ENCODE results near the gene EGFLAM. TPM values are rescaled to one million over a fixed set of nuclear protein-coding genes. Genes with fewer than 3 reads are reported as not detected.

Gene EGFLAM
- total RNA-seq, 1 experiment from 2014 or later, result not detected

DNA sequence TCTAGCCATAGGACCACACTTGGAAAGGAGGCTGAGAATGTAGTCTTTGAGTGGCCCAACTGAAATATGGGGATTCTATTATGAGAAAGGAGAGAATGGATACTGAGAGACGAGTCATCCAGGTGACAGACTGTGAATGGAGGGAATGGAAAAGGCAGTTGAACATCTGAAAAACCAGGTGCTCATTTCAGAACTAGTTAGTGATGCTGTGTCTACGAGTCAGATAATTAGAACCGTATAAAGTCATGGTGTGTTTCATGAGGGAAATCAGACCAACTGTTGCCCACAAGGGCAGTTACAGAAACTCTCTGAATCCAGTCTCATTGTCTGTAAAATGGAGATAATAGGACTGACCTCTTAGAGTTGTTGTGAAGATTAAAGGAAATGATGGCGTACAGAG is 86.5 kb downstream of the EGFLAM start:
- Histone ChIP-seq H3K4me1 (no peaks in the 10 kb centered on the region), H3K27me3 (replicated peaks; ENCODE audit: control insufficient read depth, insufficient read depth, low read length) (no peaks in the 10 kb centered on the region), H3K9me3 (no peaks in the 10 kb centered on the region), H3K36me3 (ENCODE audit: control insufficient read depth, insufficient read depth, low read length) (no peaks in the 10 kb centered on the region), H3K4me3 (ENCODE audit: low read depth, low read length) (no peak overlapping the region)
- peaks cover 31% of the 10 kb centered on the region for H3K27me3 Mint-ChIP-seq (ENCODE audit: insufficient read depth, unreplicated experiment)
- ChIA-PET CTCF (no interaction called here), POLR2A (no interaction called here)
- no TSS peak for BruUV-seq (replicated peaks)
- TF ChIP-seq, protein P1, sequence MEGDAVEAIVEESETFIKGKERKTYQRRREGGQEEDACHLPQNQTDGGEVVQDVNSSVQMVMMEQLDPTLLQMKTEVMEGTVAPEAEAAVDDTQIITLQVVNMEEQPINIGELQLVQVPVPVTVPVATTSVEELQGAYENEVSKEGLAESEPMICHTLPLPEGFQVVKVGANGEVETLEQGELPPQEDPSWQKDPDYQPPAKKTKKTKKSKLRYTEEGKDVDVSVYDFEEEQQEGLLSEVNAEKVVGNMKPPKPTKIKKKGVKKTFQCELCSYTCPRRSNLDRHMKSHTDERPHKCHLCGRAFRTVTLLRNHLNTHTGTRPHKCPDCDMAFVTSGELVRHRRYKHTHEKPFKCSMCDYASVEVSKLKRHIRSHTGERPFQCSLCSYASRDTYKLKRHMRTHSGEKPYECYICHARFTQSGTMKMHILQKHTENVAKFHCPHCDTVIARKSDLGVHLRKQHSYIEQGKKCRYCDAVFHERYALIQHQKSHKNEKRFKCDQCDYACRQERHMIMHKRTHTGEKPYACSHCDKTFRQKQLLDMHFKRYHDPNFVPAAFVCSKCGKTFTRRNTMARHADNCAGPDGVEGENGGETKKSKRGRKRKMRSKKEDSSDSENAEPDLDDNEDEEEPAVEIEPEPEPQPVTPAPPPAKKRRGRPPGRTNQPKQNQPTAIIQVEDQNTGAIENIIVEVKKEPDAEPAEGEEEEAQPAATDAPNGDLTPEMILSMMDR (IDR thresholded peaks at IDR 0.05; ENCODE audit: insufficient read depth in 1 of 2, low read depth in 1 of 2, low read length in 1 of 2, severe bottlenecking in 1 of 2, unreplicated experiment in 1 of 2), result no peak
- H3K4me3 Mint-ChIP-seq (ENCODE audit: unreplicated experiment), result no peak overlapping the region
- no peaks in the 10 kb centered on the region for H3K36me3 Mint-ChIP-seq (ENCODE audit: insufficient read depth, unreplicated experiment)
- no peak for DNase-seq
- H3K27ac Mint-ChIP-seq (ENCODE audit: unreplicated experiment), result no peak overlapping the region
- no peaks in the 10 kb centered on the region for H3K4me1 Mint-ChIP-seq (ENCODE audit: low read depth, unreplicated experiment)
- intact Hi-C loops (cut with micrococcal nuclease; ENCODE audit: unreplicated experiment), result no loop called here
- H3K9me3 Mint-ChIP-seq (ENCODE audit: unreplicated experiment), result peaks cover 9% of the 10 kb centered on the region

DNA sequence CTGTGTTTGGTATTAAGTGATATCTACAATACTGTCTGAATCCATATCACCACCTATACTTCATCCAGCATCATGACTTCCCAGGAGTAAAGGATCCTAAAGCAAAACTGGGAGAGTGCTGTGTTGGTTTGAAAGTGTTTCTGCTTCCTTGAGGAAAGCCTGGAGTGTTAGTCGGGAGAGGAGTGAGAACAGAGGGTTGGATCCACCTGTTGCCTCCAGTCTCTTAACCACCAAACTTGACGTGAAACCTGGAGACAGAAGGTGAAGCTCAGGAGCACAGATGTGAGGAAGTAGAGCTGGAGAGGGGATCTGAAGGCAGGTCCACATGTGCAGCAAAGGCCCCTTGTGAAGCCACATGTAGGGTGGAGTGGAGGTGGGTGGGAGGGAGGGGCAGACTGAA is 88.2 kb downstream of the EGFLAM start:
- Histone ChIP-seq H3K27me3 (replicated peaks; ENCODE audit: control insufficient read depth, insufficient read depth, low read length) (no peaks in the 10 kb centered on the region), H3K9me3 (no peaks in the 10 kb centered on the region), H3K4me1 (no peaks in the 10 kb centered on the region), H3K36me3 (ENCODE audit: control insufficient read depth, insufficient read depth, low read length) (no peaks in the 10 kb centered on the region), H3K4me3 (ENCODE audit: low read depth, low read length) (no peak overlapping the region)
- Mint-ChIP-seq H3K36me3 (ENCODE audit: insufficient read depth, unreplicated experiment) (no peaks in the 10 kb centered on the region), H3K9me3 (ENCODE audit: unreplicated experiment) (peaks cover 9% of the 10 kb centered on the region), H3K27ac (ENCODE audit: unreplicated experiment) (no peak overlapping the region), H3K4me1 (ENCODE audit: low read depth, unreplicated experiment) (no peaks in the 10 kb centered on the region), H3K4me3 (ENCODE audit: unreplicated experiment) (no peak overlapping the region), H3K27me3 (ENCODE audit: insufficient read depth, unreplicated experiment) (peaks cover 28% of the 10 kb centered on the region)
- POLR2A ChIA-PET, result no interaction called here
- BruUV-seq (replicated peaks), result no TSS peak
- TF ChIP-seq, protein P1 (IDR thresholded peaks at IDR 0.05; ENCODE audit: insufficient read depth in 1 of 2, low read depth in 1 of 2, low read length in 1 of 2, severe bottlenecking in 1 of 2, unreplicated experiment in 1 of 2), result no peak
- no peak for DNase-seq
- intact Hi-C loops (cut with micrococcal nuclease; ENCODE audit: unreplicated experiment), result no loop called here
- CTCF ChIA-PET, result interaction anchor here (1.1 kb wide), 1 partner anchor 81 kb away, joined by 3 read pairs; no protein-coding TSS in a partner anchor

DNA sequence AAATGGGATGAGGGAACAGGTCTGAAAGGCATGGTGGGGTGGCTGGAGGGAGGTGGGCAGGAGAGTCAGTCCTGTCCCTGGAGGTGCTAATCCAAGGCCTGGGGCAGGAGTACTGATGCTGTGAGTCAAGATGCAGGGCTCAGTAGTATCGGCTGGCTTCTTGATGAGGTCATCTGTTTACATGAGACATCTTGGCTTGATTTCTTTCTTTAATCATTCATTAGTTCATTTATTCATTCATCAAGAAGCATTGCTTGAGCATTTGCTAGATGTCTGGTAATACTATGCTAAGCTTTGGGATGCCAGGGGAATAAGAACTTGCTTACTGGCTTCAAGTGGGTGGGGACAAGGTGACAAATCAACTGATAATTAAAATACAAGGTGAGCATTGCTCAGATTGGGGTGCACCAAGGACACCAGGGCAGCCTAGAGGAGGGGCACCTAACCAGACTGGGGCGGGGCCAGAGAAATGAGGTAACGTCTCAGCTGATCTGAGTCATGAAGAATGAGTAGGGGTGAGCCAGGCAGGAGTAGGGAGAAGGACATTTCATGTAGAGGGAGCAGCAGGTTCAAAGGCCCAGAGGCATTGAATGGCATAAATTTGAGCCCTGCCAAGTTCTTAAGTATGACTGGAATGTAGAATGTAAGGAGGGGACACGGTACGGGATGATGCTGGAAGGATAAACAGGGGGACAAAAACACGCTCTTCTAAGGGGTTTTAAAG is 88.8 kb downstream of the EGFLAM start:
- ChIA-PET CTCF (interaction anchor here (1.1 kb wide), 1 partner anchor 81 kb away, joined by 3 read pairs; no protein-coding TSS in a partner anchor), POLR2A (no interaction called here)
- H3K4me3 Mint-ChIP-seq (ENCODE audit: unreplicated experiment), result no peak overlapping the region
- TF ChIP-seq, protein P1 (IDR thresholded peaks at IDR 0.05; ENCODE audit: insufficient read depth in 1 of 2, low read depth in 1 of 2, low read length in 1 of 2, severe bottlenecking in 1 of 2, unreplicated experiment in 1 of 2), result no peak
- Histone ChIP-seq H3K4me3 (ENCODE audit: low read depth, low read length) (no peak overlapping the region), H3K27me3 (replicated peaks; ENCODE audit: control insufficient read depth, insufficient read depth, low read length) (no peaks in the 10 kb centered on the region), H3K4me1 (no peaks in the 10 kb centered on the region), H3K9me3 (no peaks in the 10 kb centered on the region), H3K36me3 (ENCODE audit: control insufficient read depth, insufficient read depth, low read length) (no peaks in the 10 kb centered on the region)
- H3K27me3 Mint-ChIP-seq (ENCODE audit: insufficient read depth, unreplicated experiment), result peaks cover 28% of the 10 kb centered on the region
- H3K36me3 Mint-ChIP-seq (ENCODE audit: insufficient read depth, unreplicated experiment), result no peaks in the 10 kb centered on the region
- H3K4me1 Mint-ChIP-seq (ENCODE audit: low read depth, unreplicated experiment), result no peaks in the 10 kb centered on the region
- intact Hi-C loops (cut with micrococcal nuclease; ENCODE audit: unreplicated experiment), result no loop called here
- H3K27ac Mint-ChIP-seq (ENCODE audit: unreplicated experiment), result no peak overlapping the region
- no TSS peak for BruUV-seq (replicated peaks)
- no peak for DNase-seq
- peaks cover 9% of the 10 kb centered on the region for H3K9me3 Mint-ChIP-seq (ENCODE audit: unreplicated experiment)

Measured in Caco-2 (cell line).